GM10847 (cell line): ENCODE data around the gene SMU1.

Experiments used
- POLR2A ChIP-seq: IDR thresholded peaks from 2 replicates; pipeline ENCODE4 v1.6.1; 2011; ENCODE audit not compliant: insufficient read length; ENCODE audit errors: extremely low read depth

The SMU1 gene

GRCh38 chr9:33076046-33077004, at the start of gene SMU1:
SMU1 (minus strand) TSS chr9:33076674; CDS start chr9:33076608, 66 bp downstream.
- TF ChIP-seq POLR2A: peak; percentile 78

DNA sequence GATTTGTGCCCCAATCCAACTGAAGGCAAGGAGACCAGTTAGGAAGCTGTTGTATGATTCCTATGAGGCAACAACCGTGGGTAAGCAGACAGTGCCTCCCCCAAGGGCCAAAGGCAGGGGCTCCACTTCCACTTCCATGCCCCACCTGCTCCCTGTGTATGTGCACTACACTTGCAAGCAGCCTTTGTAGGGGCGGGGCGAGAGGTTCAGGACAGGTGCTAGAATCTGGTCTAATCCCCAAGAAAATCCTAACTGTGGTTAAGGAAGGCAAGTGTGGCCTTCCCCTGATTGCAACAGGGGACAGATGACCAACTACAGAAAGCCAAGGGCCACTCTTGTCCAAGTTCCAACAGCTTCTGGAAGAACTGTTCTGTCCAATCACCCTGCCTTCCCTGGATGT, 49.0 kb upstream of the SMU1 start:
- no peak for TF ChIP-seq POLR2A

DNA sequence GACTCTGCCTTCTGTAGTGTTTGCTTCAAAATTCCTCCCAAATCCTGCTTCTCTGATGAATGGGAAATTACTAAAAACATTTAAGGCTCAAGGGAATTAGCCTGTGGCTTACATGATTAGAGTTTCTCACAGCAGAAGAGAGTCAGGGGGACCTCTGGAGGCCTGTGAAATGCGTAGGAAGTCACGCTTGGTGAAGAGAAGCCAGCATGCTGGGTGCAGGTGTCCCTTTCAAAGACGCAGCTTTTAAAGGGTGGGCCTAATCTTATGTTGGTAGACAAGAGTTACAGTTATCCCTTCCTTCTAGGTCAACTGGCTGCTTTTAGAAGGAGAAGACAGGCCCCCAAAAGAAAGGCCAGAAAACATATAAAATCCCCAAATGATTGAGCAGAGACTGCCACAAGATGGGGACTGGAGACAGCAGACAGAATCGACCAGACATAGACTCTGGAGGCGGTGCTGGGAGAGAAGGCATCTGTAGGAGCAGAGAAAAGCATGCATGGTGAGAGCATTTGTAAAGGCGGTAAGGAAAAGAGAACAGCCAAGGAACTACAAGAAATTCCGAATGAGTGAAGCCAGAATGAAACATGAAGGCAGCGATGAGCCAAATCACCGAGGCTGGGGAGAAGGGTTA, 48.4 kb upstream of the SMU1 start:
- TF ChIP-seq POLR2A: no peak

GRCh38 chr9:33124046-33124445, 47.6 kb upstream of the SMU1 start:
- TF ChIP-seq POLR2A: no peak

- no peak for TF ChIP-seq POLR2A
Measured at GRCh38 chr9:33123407-33124031, 47.0 kb upstream of the SMU1 start.

- TF ChIP-seq POLR2A: no peak
Measured at GRCh38 chr9:33120620-33121019, 44.1 kb upstream of the SMU1 start.

- no peak for TF ChIP-seq POLR2A
Measured at GRCh38 chr9:33117796-33118195, 41.3 kb upstream of the SMU1 start.

DNA sequence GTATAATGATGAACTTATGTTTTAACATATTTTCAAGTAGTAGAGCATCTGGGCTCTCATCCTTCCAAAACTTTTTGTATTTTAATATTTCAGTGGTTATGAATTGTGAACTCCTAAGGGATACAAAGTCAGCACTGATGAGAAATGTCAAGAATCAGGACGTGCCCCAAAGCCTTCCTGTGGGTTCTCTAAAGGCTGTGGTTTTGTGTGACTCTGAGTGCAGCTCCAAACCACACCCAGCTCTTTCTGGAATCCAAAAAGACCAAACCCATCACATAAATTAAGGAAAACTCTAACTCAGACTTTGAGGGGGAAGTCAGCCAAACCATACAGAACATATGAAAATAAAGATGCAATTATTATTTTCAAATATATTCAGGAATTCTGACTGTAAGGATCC, 40.8 kb upstream of the SMU1 start:
- TF ChIP-seq POLR2A: no peak

DNA sequence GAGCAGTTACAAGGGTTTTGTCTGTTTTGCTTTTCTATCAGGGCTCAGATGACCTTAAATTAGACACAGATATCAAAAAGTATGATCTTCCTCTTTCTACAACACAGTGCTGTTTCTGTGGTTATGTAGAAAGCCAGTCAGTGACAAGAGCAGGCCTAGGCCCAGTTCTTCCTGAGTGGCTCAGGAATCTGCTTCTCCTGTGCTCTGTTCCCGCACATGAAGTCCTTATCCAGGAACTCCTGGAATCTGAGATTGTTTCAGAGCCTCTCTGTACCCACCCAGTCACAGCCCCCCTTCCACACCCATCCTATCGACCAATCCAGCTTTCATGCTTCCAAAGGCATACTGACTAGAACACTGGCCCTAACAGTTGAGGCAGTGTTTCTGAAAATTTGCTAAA, 40.4 kb upstream of the SMU1 start:
- TF ChIP-seq POLR2A: no peak

DNA sequence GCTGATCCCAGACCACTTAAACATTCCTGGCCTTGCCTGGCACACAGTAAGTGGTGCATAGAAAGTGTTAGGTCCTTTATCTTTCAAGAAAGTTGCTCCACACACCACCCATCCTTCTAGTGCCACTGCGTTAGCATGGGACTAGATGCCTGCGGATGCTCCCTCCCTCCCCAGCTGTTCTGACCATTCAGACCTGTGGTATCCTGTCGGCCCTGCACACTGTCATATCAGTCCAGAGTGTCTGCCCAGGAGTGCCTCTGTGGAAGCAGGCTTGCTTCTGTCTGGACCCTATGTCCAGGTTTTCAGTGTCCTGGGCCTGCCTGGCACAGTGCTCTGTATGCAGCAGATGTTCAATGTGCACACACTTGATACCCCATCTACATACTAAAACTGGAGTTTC, 38.3 kb upstream of the SMU1 start:
- no peak for TF ChIP-seq POLR2A

GRCh38 chr9:33113799-33114547, 37.5 kb upstream of the SMU1 start:
- TF ChIP-seq POLR2A: no peak

DNA sequence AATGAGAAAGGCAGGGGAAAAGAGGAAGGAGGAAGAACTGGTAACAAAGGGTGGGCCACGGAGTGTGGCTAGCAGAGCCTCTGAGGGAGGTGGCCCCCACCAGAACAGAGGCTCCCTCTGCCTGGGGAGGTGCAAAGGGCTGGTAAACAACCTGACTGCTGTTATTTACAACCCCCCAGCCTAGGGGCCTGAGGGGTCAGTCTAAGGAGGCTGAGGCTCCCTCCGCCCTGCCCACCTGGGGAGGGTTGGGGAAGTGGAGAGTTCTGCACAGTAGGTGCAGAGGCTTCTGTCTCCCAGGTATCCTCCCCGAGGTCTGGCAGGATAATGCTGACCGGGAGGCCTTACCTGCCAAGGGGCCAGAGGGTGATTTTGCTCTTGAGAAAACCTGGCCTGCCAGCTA, 35.6 kb upstream of the SMU1 start:
- no peak for TF ChIP-seq POLR2A

- no peak for TF ChIP-seq POLR2A
Measured at GRCh38 chr9:33111631-33112030, 35.2 kb upstream of the SMU1 start.

DNA sequence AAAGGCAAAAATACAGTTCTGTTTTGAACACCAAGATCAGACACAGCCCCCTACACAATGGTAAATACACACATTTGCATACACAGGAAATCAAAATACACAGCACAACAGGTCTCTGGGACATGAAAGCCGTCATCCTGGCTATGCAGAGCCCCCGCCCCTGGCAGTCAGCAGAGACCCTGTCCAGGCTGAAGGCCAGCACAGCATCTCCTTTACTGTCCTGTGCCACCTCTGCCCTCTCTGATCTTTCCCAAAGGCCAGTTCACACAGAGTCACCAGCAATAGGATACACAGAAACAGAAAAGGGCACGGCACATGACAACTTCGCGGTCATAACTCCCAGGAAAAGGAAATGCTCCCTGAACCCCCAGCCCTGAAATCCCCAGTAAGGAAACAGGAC, 34.2 kb upstream of the SMU1 start:
- no peak for TF ChIP-seq POLR2A

DNA sequence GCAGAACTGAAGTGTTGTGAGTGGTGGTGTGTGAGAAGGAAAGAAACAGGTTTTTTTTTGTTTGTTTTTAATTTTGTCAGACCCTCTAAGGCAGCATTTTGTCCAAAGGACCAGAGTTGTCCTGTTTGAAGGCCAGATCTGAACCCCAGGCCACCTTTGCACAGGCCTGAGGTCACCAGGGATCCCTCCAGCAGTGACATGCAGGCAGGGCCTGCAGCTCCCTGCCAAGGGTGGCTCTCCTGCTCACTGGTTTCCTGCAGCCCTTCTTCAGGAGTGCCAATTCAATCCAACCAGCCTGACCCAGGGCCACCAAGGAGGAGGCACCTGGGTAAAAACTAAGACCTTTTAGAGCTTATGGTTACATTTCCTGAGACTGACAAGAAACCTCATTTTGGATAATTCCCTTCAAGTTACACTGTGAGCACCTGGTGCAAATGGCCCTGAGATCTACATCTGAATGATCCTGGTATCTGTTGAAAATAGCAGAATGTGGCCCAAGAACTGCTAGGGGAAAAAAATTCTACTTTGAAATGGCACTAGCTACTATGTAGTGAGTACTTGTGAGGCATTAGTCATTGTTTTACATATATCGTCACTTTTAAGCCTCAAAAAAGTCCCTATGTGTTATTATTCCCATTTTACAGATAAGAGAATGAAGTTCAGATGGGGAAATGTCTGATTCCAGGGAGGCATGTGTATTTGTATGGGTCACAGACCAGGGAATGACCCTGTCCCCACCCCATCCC, 33.5 kb upstream of the SMU1 start:
- no peak for TF ChIP-seq POLR2A

GRCh38 chr9:33109097-33109496, 32.6 kb upstream of the SMU1 start:
- no peak for TF ChIP-seq POLR2A
